ENCODE data around the gene LRRC8E. TPM values are rescaled to one million over a fixed set of nuclear protein-coding genes. Genes with fewer than 3 reads are reported as not detected.

Gene LRRC8E
- total RNA-seq, 1 experiment from 2014 or later, result 18.1 TPM

GRCh38 chr19:7841751-7842660 lies 46.3 kb upstream of the LRRC8E start:
- no peaks in the 10 kb centered on the region for H4K20me1 ChIP-seq (ENCODE audit: insufficient read depth)
- RAD21 ChIA-PET (ENCODE audit: low non-redundant PET in 1 of 2, low total read pairs in 2 of 2, uncharacterized antibody in 2 of 2, unreplicated experiment in 2 of 2), result no interaction called here
- DNase-seq (ENCODE audit: low read depth, low spot score) (no peak), ATAC-seq (no peak)
- CTCF ChIA-PET, result no interaction called here
- no peak for TF ChIP-seq ATF3 (IDR thresholded peaks at IDR 0.05)
- TF ChIP-seq SRF (IDR thresholded peaks at IDR 0.05; ENCODE audit: low read depth), result no peak
- TF ChIP-seq CEBPB (IDR thresholded peaks at IDR 0.05; ENCODE audit: low read depth), result no peak
- no peak for TF ChIP-seq CBX3 (IDR thresholded peaks at IDR 0.05; ENCODE audit: low read depth)
- no peak for TF ChIP-seq ZNF274 (IDR thresholded peaks at IDR 0.05; ENCODE audit: low read depth, low read length)
- TF ChIP-seq ZBTB33 (IDR thresholded peaks at IDR 0.05; ENCODE audit: extremely low read depth, insufficient replicate concordance, low read length), result no peak
- TF ChIP-seq CTCF (IDR thresholded peaks at IDR 0.05 in 2 of 3, conservative IDR thresholded peaks at IDR 0.05 in 1 of 3; ENCODE audit: borderline replicate concordance in 1 of 3, insufficient read depth in 1 of 3, low read depth in 2 of 3, low read length in 2 of 3), result no peak
- H3K9ac ChIP-seq (ENCODE audit: low read length), result no peak overlapping the region
- no peaks in the 10 kb centered on the region for H3K36me3 ChIP-seq (ENCODE audit: control insufficient read depth in 1 of 2, insufficient read depth in 2 of 2, low read length in 2 of 2)
- H3K4me2 ChIP-seq (ENCODE audit: low read length), result no peak overlapping the region
- intact Hi-C loops (cut with micrococcal nuclease), result no loop called here
- peaks cover 20 to 36% of the 10 kb centered on the region in 2 experiments for H3K4me1 ChIP-seq (ENCODE audit: control insufficient read depth in 1 of 2, insufficient read depth in 2 of 2, low read length in 2 of 2)
- no peaks in the 10 kb centered on the region for H3K79me2 ChIP-seq (ENCODE audit: insufficient read depth, low read length)
- no peak overlapping the region for H3K4me3 ChIP-seq (replicated peaks in 1 of 2; ENCODE audit: low read depth in 1 of 2, low read length in 2 of 2)
- POLR2A ChIA-PET, result no interaction called here
- H3K9me2 ChIP-seq (ENCODE audit: insufficient read depth), result no peaks in the 10 kb centered on the region
- H2AFZ ChIP-seq (ENCODE audit: low read depth, low read length, poor library complexity, severe bottlenecking), result no peak overlapping the region
- no peaks in the 10 kb centered on the region; a peak in 1 of 4 replicates for H3K9me3 ChIP-seq (ENCODE audit: control insufficient read depth in 1 of 2, insufficient read depth in 1 of 2, low read depth in 1 of 2, low read length in 2 of 2)
- no peaks in the 10 kb centered on the region for H3K27me3 ChIP-seq (ENCODE audit: insufficient read depth, low read length)
- BruUV-seq (replicated peaks), result no TSS peak
- no peak overlapping the region for H3K27ac ChIP-seq (ENCODE audit: low read depth, low read length)

All from HCT116 (cell line).